A549 treated with CORT108297 at 1 μM for 4 hours (cell line): ENCODE data around the gene EXOSC6. TPM values are rescaled to one million over a fixed set of nuclear protein-coding genes. Genes with fewer than 3 reads are reported as not detected.

Experiments
- total RNA-seq: library from RNA; stranded (reverse); fragments of 200-300 nt; extraction: Qiagen RNA extraction; gene quantifications from 5 replicates; pipeline ENCODE4 v1.2.3, GENCODE V29; 2022

Gene EXOSC6
- 12.8 to 16.0 TPM (median 14.9 TPM) in 5 replicates for total RNA-seq

GRCh38 chr16:70251629-70252354, at the start of gene EXOSC6:
EXOSC6 (minus strand) TSS chr16:70251940; CDS start chr16:70251900, 40 bp downstream.

GRCh38 chr16:70298988-70299938, 47.5 kb upstream of the EXOSC6 start, which contains the start of gene DDX19B:
DDX19B (plus strand) TSS chr16:70299186; CDS start chr16:70299298, 112 bp downstream.

GRCh38 chr16:70289229-70290094, 37.7 kb upstream of the EXOSC6 start, which contains the start of gene AARS1:
AARS1 (minus strand) TSS chr16:70289506; CDS start chr16:70282763, 6,743 bp downstream.

Other genes starting within 250 kb of the EXOSC6 start
- gene PDPR, start 137.6 kb downstream of the EXOSC6 start, total RNA-seq = 13.1 to 16.6 TPM (median 14.8 TPM) in 5 replicates
- 0.07 to 0.24 TPM (median 0.16 TPM) in 4 of 5 replicates, not detected in the other for gene CLEC18C, start 78.2 kb downstream of the EXOSC6 start, total RNA-seq
- 92.0 to 102 TPM (median 99.2 TPM) in 5 replicates for gene AARS1, start 37.6 kb upstream of the EXOSC6 start, total RNA-seq
- 28.0 to 33.6 TPM (median 29.5 TPM) in 5 replicates for gene DDX19B, start 47.2 kb upstream of the EXOSC6 start, total RNA-seq
- 38.1 to 41.1 TPM (median 40.1 TPM) in 5 replicates for gene DDX19A, start 95.0 kb upstream of the EXOSC6 start, total RNA-seq
- 18.8 to 25.0 TPM (median 24.7 TPM) in 5 replicates for gene ST3GAL2, start 187.2 kb upstream of the EXOSC6 start, total RNA-seq
- 4.6 to 6.0 TPM (median 5.5 TPM) in 5 replicates for gene FCSK, start 202.7 kb upstream of the EXOSC6 start, total RNA-seq